Neural cell (in vitro differentiated cells): ENCODE data around the gene CCR6. TPM values are rescaled to one million over a fixed set of nuclear protein-coding genes. Genes with fewer than 3 reads are reported as not detected.

ENCODE experiments used
- H2AFZ ChIP-seq: fragments of 200-600, 300-800 bp; sonication (generic), shearing (Covaris generic); 2 replicates; pipeline ENCODE4 v1.6.0; 2014; ENCODE audit warnings: low read depth, mild to moderate bottlenecking, antibody characterized with exemption, low read length, moderate library complexity
- H3F3A ChIP-seq: fragments of 200-600 bp; shearing (Covaris generic); 2 replicates; pipeline ENCODE4 v1.6.1; 2016; ENCODE audit warnings: mild to moderate bottlenecking, moderate library complexity, mixed read lengths, antibody characterized with exemption, low read length; ENCODE audit not compliant: insufficient read depth, poor library complexity, severe bottlenecking
- H3K27ac ChIP-seq: fragments of 200-600, 300-800 bp; sonication (generic), shearing (Covaris generic); 2 replicates; pipeline ENCODE4 v1.5.1; 2014; ENCODE audit warnings: mild to moderate bottlenecking, low read length, moderate library complexity
- H3K27me3 ChIP-seq: fragments of 300-800, 200-600 bp; sonication (generic), shearing (Covaris generic); 2 replicates; pipeline ENCODE4 v1.6.0; 2014; ENCODE audit warnings: mild to moderate bottlenecking, low read depth, low read length, moderate library complexity; ENCODE audit not compliant: insufficient read depth
- H3K36me3 ChIP-seq: fragments of 300-800, 200-600 bp; sonication (generic), shearing (Covaris generic); 2 replicates; pipeline ENCODE4 v1.5.1; 2014; ENCODE audit warnings: mild to moderate bottlenecking, antibody characterized with exemption, low read length, moderate library complexity; ENCODE audit not compliant: insufficient read depth
- H3K4me2 ChIP-seq: fragments of 300-800, 200-600 bp; sonication (generic), shearing (Covaris generic); 2 replicates; pipeline ENCODE4 v1.6.0; 2014; ENCODE audit warnings: mild to moderate bottlenecking, low read length
- H3K4me3 ChIP-seq: fragments of 300-800, 200-600 bp; sonication (generic), shearing (Covaris generic); 2 replicates; pipeline ENCODE4 v1.5.1; 2014; ENCODE audit warnings: mild to moderate bottlenecking, low read length, moderate library complexity
- H3K79me2 ChIP-seq: fragments of 200-600 bp; shearing (Covaris generic); replicated peaks from 2 replicates; pipeline ENCODE4 v1.6.0; 2014; ENCODE audit warnings: mild to moderate bottlenecking, low read length, moderate library complexity; ENCODE audit not compliant: insufficient read depth
- H3K9ac ChIP-seq: fragments of 300-800, 200-600 bp; sonication (generic), shearing (Covaris generic); 2 replicates; pipeline ENCODE4 v1.6.1; 2016; ENCODE audit warnings: mild to moderate bottlenecking, low read length, mixed read lengths
- H3K9me2 ChIP-seq: fragments of 200-600 bp; shearing (Covaris generic); 2 replicates; pipeline ENCODE4 v1.6.1; 2016; ENCODE audit warnings: mild to moderate bottlenecking, low read length, mixed read lengths; ENCODE audit not compliant: insufficient read depth
- H3K9me3 ChIP-seq: fragments of 200-600, 300-800 bp; sonication (generic), shearing (Covaris generic); 2 replicates; pipeline ENCODE4 v1.6.1; 2016; ENCODE audit warnings: mild to moderate bottlenecking, mixed run types, low read length, moderate library complexity, mixed read lengths
- H4K20me1 ChIP-seq: fragments of 200-600 bp; shearing (Covaris generic); 2 replicates; pipeline ENCODE4 v1.6.1; 2016; ENCODE audit warnings: mild to moderate bottlenecking, mixed run types; ENCODE audit not compliant: insufficient read depth
- EP300 ChIP-seq: fragments of 450-650 bp; conservative IDR thresholded peaks from 2 replicates; pipeline ENCODE4 v1.6.1; 2014; ENCODE audit warnings: antibody characterized with exemption, mild to moderate bottlenecking, moderate library complexity; ENCODE audit not compliant: poor library complexity, severe bottlenecking
- EZH2 ChIP-seq: fragments of 200-600, 300-800 bp; shearing (Covaris generic), sonication (generic); IDR thresholded peaks from 2 replicates; pipeline ENCODE4 v1.6.1; 2014; ENCODE audit warnings: antibody characterized with exemption, low read length, borderline replicate concordance, mild to moderate bottlenecking; ENCODE audit not compliant: insufficient read depth, poor library complexity, severe bottlenecking
- MXI1 ChIP-seq: fragments of 450-650 bp; conservative IDR thresholded peaks from 2 replicates; pipeline ENCODE4 v1.6.1; 2014; ENCODE audit warnings: antibody characterized with exemption, mild to moderate bottlenecking; ENCODE audit not compliant: poor library complexity, severe bottlenecking
- POLR2AphosphoS5 ChIP-seq: IDR thresholded peaks from 2 replicates; pipeline ENCODE4 v1.6.1; 2012
- RAD21 ChIP-seq: fragments of 450-650 bp; conservative IDR thresholded peaks from 2 replicates; pipeline ENCODE4 v1.6.1; 2014; ENCODE audit warnings: antibody characterized with exemption, mild to moderate bottlenecking, moderate library complexity
- SMC3 ChIP-seq: fragments of 450-650 bp; conservative IDR thresholded peaks from 2 replicates; pipeline ENCODE4 v1.6.1; 2014; ENCODE audit warnings: antibody characterized with exemption, mild to moderate bottlenecking, moderate library complexity; ENCODE audit not compliant: poor library complexity
- TAF1 ChIP-seq: IDR thresholded peaks from 2 replicates; pipeline ENCODE4 v1.6.1; 2012; ENCODE audit warnings: low read depth
- polyA plus RNA-seq: library from polyadenylated mRNA; depleted of rRNA; stranded (reverse); fragments of >200 nt; gene quantifications from 2 replicates; pipeline ENCODE4 v1.2.3, GENCODE V29; 2014
- TF ChIP-seq, protein P1 (sequence below): fragments of 450-650 bp; IDR thresholded peaks from 2 replicates; pipeline ENCODE4 v1.5.1; 2014; ENCODE audit warnings: antibody characterized with exemption, mild to moderate bottlenecking, moderate library complexity; ENCODE audit not compliant: poor library complexity, severe bottlenecking
- TF ChIP-seq, protein P2 (sequence below): IDR thresholded peaks from 2 replicates; pipeline ENCODE4 v1.6.1; 2012; ENCODE audit warnings: borderline replicate concordance

CCR6 gene
- polyA plus RNA-seq, 1 donor from 2014 or later: not detected

DNA sequence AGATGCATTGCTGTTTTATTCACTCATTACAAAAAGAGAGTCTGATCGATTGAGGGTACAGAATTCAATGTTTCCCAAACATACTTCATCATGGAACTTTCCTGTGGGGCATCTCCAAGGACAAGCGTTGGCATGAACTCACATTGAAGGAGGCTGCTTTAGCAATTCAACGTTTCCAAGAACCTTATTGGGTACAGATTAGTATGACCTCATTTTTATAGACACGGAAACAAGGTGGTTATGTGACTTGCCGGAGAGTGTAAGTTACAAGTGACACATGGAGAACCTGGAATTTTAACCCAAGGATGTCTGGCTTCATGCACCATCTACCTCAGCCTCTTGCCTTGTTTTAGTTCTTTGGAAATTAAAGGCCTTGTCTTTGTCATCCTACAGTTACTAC is 26.1 kb downstream of the CCR6 start:
- Histone ChIP-seq H4K20me1 (no peaks in the 10 kb centered on the region), H2AFZ (no peak overlapping the region), H3F3A (no peaks in the 10 kb centered on the region)

DNA sequence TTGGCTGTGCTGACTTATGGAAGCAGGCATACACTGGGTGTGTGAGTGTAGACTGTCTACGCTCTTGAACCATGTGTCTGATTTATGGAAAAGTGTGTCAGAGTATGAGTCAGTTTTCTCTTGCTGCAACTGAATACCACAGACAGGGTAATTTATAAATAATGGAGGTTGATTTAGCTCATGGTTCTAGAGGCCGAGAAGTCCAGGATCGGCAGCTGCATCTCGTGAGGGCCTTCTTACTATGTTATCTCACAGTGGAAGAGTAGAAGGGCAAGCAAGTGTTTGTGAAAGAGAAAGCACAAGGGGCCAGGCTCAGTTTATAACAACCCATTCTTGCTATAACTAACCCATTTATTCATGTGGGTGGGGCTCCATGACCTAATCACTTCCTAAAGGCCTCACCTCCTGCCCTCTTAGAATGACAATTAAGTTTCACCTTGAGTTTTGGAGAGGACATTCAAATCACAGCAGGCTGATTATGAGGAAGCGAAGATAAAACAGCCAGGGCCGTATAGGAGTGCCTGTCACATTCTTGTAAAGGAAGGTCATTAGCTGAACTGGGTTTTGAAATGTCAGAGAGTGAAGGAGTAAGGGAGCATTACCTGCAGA is 28.1 kb downstream of the CCR6 start:
- Histone ChIP-seq H2AFZ (no peak overlapping the region), H3K79me2 (no peaks in the 10 kb centered on the region), H3K27ac (no peak overlapping the region), H3K9ac (no peak overlapping the region), H3K36me3 (no peaks in the 10 kb centered on the region), H3F3A (no peaks in the 10 kb centered on the region), H3K9me3 (no peaks in the 10 kb centered on the region), H3K9me2 (no peaks in the 10 kb centered on the region), H3K4me2 (no peak overlapping the region), H3K27me3 (no peaks in the 10 kb centered on the region), H3K4me3 (no peak overlapping the region), H4K20me1 (no peaks in the 10 kb centered on the region)
- TF ChIP-seq SMC3: no peak
- TF ChIP-seq EZH2: no peak
- TF ChIP-seq, protein P1, sequence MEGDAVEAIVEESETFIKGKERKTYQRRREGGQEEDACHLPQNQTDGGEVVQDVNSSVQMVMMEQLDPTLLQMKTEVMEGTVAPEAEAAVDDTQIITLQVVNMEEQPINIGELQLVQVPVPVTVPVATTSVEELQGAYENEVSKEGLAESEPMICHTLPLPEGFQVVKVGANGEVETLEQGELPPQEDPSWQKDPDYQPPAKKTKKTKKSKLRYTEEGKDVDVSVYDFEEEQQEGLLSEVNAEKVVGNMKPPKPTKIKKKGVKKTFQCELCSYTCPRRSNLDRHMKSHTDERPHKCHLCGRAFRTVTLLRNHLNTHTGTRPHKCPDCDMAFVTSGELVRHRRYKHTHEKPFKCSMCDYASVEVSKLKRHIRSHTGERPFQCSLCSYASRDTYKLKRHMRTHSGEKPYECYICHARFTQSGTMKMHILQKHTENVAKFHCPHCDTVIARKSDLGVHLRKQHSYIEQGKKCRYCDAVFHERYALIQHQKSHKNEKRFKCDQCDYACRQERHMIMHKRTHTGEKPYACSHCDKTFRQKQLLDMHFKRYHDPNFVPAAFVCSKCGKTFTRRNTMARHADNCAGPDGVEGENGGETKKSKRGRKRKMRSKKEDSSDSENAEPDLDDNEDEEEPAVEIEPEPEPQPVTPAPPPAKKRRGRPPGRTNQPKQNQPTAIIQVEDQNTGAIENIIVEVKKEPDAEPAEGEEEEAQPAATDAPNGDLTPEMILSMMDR: no peak
- no peak for TF ChIP-seq POLR2AphosphoS5
- no peak for TF ChIP-seq RAD21
- TF ChIP-seq MXI1: no peak
- TF ChIP-seq, protein P2, sequence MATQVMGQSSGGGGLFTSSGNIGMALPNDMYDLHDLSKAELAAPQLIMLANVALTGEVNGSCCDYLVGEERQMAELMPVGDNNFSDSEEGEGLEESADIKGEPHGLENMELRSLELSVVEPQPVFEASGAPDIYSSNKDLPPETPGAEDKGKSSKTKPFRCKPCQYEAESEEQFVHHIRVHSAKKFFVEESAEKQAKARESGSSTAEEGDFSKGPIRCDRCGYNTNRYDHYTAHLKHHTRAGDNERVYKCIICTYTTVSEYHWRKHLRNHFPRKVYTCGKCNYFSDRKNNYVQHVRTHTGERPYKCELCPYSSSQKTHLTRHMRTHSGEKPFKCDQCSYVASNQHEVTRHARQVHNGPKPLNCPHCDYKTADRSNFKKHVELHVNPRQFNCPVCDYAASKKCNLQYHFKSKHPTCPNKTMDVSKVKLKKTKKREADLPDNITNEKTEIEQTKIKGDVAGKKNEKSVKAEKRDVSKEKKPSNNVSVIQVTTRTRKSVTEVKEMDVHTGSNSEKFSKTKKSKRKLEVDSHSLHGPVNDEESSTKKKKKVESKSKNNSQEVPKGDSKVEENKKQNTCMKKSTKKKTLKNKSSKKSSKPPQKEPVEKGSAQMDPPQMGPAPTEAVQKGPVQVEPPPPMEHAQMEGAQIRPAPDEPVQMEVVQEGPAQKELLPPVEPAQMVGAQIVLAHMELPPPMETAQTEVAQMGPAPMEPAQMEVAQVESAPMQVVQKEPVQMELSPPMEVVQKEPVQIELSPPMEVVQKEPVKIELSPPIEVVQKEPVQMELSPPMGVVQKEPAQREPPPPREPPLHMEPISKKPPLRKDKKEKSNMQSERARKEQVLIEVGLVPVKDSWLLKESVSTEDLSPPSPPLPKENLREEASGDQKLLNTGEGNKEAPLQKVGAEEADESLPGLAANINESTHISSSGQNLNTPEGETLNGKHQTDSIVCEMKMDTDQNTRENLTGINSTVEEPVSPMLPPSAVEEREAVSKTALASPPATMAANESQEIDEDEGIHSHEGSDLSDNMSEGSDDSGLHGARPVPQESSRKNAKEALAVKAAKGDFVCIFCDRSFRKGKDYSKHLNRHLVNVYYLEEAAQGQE: no peak
- no peak for TF ChIP-seq EP300
- TF ChIP-seq TAF1: no peak

More for the DNA sequence above, 26.1 kb downstream of the CCR6 start:
- TF ChIP-seq POLR2AphosphoS5: no peak
- no peak for TF ChIP-seq EP300
- TF ChIP-seq, protein P2: no peak
- TF ChIP-seq SMC3: no peak
- TF ChIP-seq MXI1: no peak
- no peak for TF ChIP-seq RAD21
- TF ChIP-seq, protein P1: no peak
- no peak for TF ChIP-seq TAF1
- TF ChIP-seq EZH2: no peak
- no peak overlapping the region for H3K4me2 ChIP-seq
- no peak overlapping the region for H3K9ac ChIP-seq
- no peaks in the 10 kb centered on the region for H3K9me2 ChIP-seq
- H3K27ac ChIP-seq: no peak overlapping the region
- no peaks in the 10 kb centered on the region for H3K27me3 ChIP-seq
- no peaks in the 10 kb centered on the region for H3K9me3 ChIP-seq
- H3K79me2 ChIP-seq: no peaks in the 10 kb centered on the region
- H3K36me3 ChIP-seq: no peaks in the 10 kb centered on the region
- H3K4me3 ChIP-seq: no peak overlapping the region
